Measurements from ENCODE around the gene PLEKHA5. TPM values are rescaled to one million over a fixed set of nuclear protein-coding genes. Genes with fewer than 3 reads are reported as not detected.

The PLEKHA5 gene
- total RNA-seq, 1 experiment from 2014 or later, result 6.3 TPM

GRCh38 chr12:19326102-19326501 lies 196.6 kb downstream of the PLEKHA5 start:
- intact Hi-C loops (cut with micrococcal nuclease; ENCODE audit: unreplicated experiment), result no loop called here
- POLR2A ChIA-PET, result no interaction called here
- H3K9me3 ChIP-seq (ENCODE audit: control insufficient read depth, insufficient read depth, low read depth, low read length), result no peaks in the 10 kb centered on the region

GRCh38 chr12:19332196-19332595 lies 202.7 kb downstream of the PLEKHA5 start:
- no peak for ATAC-seq
- H3K27me3 ChIP-seq (ENCODE audit: control insufficient read depth, insufficient read depth, low read length), result no peaks in the 10 kb centered on the region
- in situ Hi-C loops (cut with HindIII; ENCODE audit: low pct_unique_long_range_greater_than_20kb, low sequenced_read_pairs) (no loop called here), intact Hi-C loops (cut with micrococcal nuclease; ENCODE audit: unreplicated experiment) (no loop called here)
- BruUV-seq (replicated peaks), result no TSS peak
- DNase-seq (ENCODE audit: low read depth, low spot score), result no peak
- H3K36me3 ChIP-seq (ENCODE audit: control insufficient read depth, insufficient read depth, low read length), result no peaks in the 10 kb centered on the region
- no peaks in the 10 kb centered on the region for H3K4me1 ChIP-seq (ENCODE audit: control insufficient read depth, insufficient read depth, low read length)
- no peak overlapping the region for H3K4me3 ChIP-seq (ENCODE audit: low read depth in 2 of 2, low read length in 2 of 2)
- CTCF ChIA-PET, result no interaction called here
- TF ChIP-seq CTCF (IDR thresholded peaks at IDR 0.05) (no peak), TCF7L2 (IDR thresholded peaks at IDR 0.05; ENCODE audit: low read depth, low read length) (no peak), SIN3A (IDR thresholded peaks at IDR 0.05; ENCODE audit: borderline replicate concordance, insufficient read depth, low read depth, low read length) (no peak), REST (IDR thresholded peaks at IDR 0.05; ENCODE audit: insufficient read depth in 1 of 2, low read depth in 2 of 2, low read length in 1 of 2) (no peak), POLR2AphosphoS5 (IDR thresholded peaks at IDR 0.05; ENCODE audit: low read depth, low read length) (no peak)
- H3K27ac ChIP-seq (ENCODE audit: low read length), result no peak overlapping the region
- no peaks in the 10 kb centered on the region for H3K9me3 ChIP-seq (ENCODE audit: control insufficient read depth, insufficient read depth, low read depth, low read length)
- POLR2A ChIA-PET, result no interaction called here

More at GRCh38 chr12:19326102-19326501, 196.6 kb downstream of the PLEKHA5 start:
- H3K27ac ChIP-seq (ENCODE audit: low read length), result no peak overlapping the region
- H3K4me1 ChIP-seq (ENCODE audit: control insufficient read depth, insufficient read depth, low read length), result no peaks in the 10 kb centered on the region
- in situ Hi-C loops (cut with HindIII; ENCODE audit: low pct_unique_long_range_greater_than_20kb, low sequenced_read_pairs), result no loop called here
- TF ChIP-seq TCF7L2 (IDR thresholded peaks at IDR 0.05; ENCODE audit: low read depth, low read length) (no peak), CTCF (IDR thresholded peaks at IDR 0.05) (no peak), SIN3A (IDR thresholded peaks at IDR 0.05; ENCODE audit: borderline replicate concordance, insufficient read depth, low read depth, low read length) (no peak), POLR2AphosphoS5 (IDR thresholded peaks at IDR 0.05; ENCODE audit: low read depth, low read length) (no peak), REST (IDR thresholded peaks at IDR 0.05; ENCODE audit: insufficient read depth in 1 of 2, low read depth in 2 of 2, low read length in 1 of 2) (no peak)
- ATAC-seq (no peak), DNase-seq (ENCODE audit: low read depth, low spot score) (no peak)
- no peak overlapping the region for H3K4me3 ChIP-seq (ENCODE audit: low read depth in 2 of 2, low read length in 2 of 2)
- CTCF ChIA-PET, result no interaction called here
- no peaks in the 10 kb centered on the region for H3K27me3 ChIP-seq (ENCODE audit: control insufficient read depth, insufficient read depth, low read length)
- H3K36me3 ChIP-seq (ENCODE audit: control insufficient read depth, insufficient read depth, low read length), result no peaks in the 10 kb centered on the region
- no TSS peak for BruUV-seq (replicated peaks)
